NB4 (cell line): Measurements from ENCODE around the gene HSPA8.

Source experiments
- DNase-seq: peaks from one replicate; pipeline ENCODE4 v3.0.0; 2010; ENCODE audit warnings: low read depth
- H3K4me3 ChIP-seq: one replicate; pipeline ENCODE4 v1.5.1; 2011; ENCODE audit warnings: mild to moderate bottlenecking, low read depth, low read length, moderate library complexity
- CTCF ChIP-seq: IDR thresholded peaks from one replicate; pipeline ENCODE4 v1.5.1; 2012; ENCODE audit warnings: low read depth, low read length
- MAX ChIP-seq: IDR thresholded peaks from 2 replicates; pipeline ENCODE4 v1.6.1; 2011; ENCODE audit warnings: low read depth, low read length
- MYC ChIP-seq: IDR thresholded peaks from 2 replicates; pipeline ENCODE4 v1.6.1; 2011; ENCODE audit warnings: low read depth, low read length
- POLR2A ChIP-seq: IDR thresholded peaks from 2 replicates; pipeline ENCODE4 v1.6.1; 2011; ENCODE audit warnings: mild to moderate bottlenecking; ENCODE audit not compliant: insufficient read length; ENCODE audit errors: extremely low read depth

The HSPA8 gene

GRCh38 chr11:123076484-123076883 is 14.5 kb upstream of the HSPA8 start:
- TF ChIP-seq POLR2A (no peak), MAX (no peak), MYC (no peak), CTCF (no peak)
- no peak for DNase-seq
- H3K4me3 ChIP-seq, result no peak overlapping the region

- TF ChIP-seq MAX, result no peak
- TF ChIP-seq CTCF, result no peak
- TF ChIP-seq MYC, result no peak
- TF ChIP-seq POLR2A, result no peak
- no peak overlapping the region for H3K4me3 ChIP-seq
- DNase-seq, result no peak
Observed at GRCh38 chr11:123073343-123074057, 11.6 kb upstream of the HSPA8 start.

GRCh38 chr11:123072762-123073161 is 10.8 kb upstream of the HSPA8 start:
- no peak for TF ChIP-seq CTCF
- no peak overlapping the region for H3K4me3 ChIP-seq
- no peak for DNase-seq

- TF ChIP-seq MAX (no peak), MYC (no peak), POLR2A (no peak), CTCF (no peak)
- no peak for DNase-seq
- H3K4me3 ChIP-seq, result no peak overlapping the region
Observed at GRCh38 chr11:123072332-123072761, 10.4 kb upstream of the HSPA8 start.

GRCh38 chr11:123069908-123070821 is 8.2 kb upstream of the HSPA8 start:
- peak; percentile 33 for DNase-seq
- TF ChIP-seq MYC, result no peak
- no peak for TF ChIP-seq MAX
- TF ChIP-seq POLR2A, result no peak
- TF ChIP-seq CTCF, result no peak
- peak overlapping the region; percentile 18 for H3K4me3 ChIP-seq
